Stimulated activated CD4-positive, alpha-beta T cell treated with anti-CD3 and anti-CD28 coated beads, Interleukin-15, amount 100 ng/mL, for 24 hours (primary cell): ENCODE results near the gene SPSB3.

Source experiments
- DNase-seq: peaks from one replicate; pipeline ENCODE4 v3.0.0-alpha.2; 2020

The SPSB3 gene

DNA sequence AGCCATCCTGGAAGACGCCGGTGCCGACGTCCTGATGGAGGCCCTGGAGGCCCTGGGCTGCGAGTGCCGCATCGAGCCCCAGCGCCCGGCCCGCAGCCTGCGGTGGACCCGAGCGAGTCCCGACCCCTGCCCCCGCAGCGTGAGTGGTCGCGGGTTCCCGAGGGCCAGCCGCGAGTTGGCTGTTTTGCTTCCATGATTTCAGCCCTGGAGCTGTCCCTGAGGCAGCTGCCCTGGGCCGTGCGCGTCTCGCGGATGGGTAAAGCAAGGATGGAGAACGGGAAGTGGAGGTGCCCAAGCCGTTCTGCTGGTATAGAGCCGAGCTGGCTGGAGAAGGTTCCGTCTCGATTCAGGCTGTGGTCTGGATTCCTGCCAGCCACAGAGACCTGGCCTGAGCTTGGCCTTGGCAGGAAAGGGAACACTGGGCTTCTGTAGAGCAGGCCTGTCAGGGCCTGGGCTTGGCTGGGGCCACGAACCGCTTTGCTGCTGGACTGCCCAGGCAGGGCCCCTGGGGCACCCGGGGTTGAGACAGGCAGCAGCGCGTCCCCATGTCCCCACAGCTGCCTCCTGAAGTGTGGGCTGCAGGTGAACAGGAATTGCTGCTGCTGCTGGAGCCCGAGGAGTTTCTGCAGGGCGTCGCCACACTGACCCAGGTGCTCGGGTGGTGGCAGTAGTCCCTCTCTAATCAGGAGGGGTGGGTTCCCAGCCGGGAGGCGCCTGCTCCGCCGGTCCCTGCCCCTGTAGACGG lies 8.5 kb downstream of the SPSB3 start:
- no peak for DNase-seq

DNA sequence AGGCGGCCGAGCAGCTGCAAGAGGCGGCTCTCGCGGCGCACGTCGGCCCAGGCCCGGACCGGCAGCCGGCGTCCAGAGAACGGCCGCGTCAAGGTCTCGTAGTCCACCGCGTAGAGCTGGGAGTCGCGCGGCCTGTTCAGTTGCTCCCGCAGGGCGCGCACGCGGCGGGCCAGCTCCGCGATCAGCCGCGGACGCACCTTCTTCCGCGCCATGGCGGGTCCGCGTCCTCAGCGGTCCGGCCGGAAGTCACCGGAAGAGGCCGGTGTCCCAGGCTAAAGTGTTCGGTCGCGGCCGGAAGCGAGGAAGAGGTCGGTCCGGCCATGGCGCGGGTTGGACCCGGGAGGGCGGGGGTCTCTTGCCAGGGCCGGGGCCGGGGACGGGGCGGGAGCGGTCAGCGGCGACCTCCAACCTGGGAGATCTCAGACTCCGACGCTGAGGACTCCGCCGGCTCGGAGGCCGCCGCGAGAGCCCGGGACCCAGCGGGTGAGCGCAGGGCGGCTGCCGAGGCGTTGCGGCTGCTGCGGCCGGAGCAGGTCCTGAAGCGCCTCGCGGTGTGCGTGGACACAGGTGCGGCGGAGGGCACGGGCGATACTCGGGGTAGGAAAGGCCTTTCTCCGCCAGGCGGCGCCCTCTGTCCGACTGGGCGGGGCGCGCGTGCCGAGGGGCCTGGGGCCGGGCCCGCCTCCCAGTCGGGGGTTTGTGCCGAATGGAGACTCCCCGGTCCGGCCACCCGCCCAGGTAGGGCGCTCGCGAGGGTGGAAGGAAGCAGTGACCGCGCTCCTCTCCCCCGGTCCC lies 9.3 kb downstream of the SPSB3 start, which contains the start of gene MRPS34:
Gene MRPS34, minus strand, starts transcription at position 227 of the 795 bp plus-strand sequence. Its CDS starts 15 bp downstream, at position 212.
- DNase-seq: peak; percentile 89

DNA sequence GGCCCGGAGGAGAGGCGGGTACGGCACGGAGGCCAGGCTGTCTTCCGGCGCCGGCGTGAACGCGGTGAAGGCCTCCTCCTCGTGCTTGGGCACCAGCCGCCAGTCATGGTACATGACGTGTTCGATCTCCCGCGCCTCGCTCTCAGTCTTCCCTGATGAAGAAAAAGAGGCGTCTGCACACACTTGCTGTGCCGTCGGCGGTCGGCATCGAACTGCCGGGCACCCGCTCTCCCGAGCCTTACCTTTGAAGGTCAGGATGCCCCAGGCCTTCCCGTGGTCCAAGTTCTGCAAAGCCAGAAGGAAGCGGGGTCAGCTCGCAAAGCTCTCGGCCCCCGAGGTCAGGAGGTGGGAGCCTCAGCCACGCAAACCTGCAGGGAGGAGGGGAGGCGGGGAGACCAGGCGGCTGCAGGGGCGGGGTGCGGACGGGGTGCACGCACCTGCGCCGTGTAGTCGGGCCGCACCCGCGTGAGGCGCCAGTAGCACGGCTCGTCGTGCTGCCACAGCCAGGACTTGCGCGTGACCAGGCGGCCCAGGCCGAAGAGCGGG lies 9.9 kb downstream of the SPSB3 start, which contains the start of gene EME2:
Gene EME2, plus strand, starts transcription at position 449 of the 546 bp plus-strand sequence. CDS start 418 bp downstream, outside the sequence.
- DNase-seq: peak; percentile 73

DNA sequence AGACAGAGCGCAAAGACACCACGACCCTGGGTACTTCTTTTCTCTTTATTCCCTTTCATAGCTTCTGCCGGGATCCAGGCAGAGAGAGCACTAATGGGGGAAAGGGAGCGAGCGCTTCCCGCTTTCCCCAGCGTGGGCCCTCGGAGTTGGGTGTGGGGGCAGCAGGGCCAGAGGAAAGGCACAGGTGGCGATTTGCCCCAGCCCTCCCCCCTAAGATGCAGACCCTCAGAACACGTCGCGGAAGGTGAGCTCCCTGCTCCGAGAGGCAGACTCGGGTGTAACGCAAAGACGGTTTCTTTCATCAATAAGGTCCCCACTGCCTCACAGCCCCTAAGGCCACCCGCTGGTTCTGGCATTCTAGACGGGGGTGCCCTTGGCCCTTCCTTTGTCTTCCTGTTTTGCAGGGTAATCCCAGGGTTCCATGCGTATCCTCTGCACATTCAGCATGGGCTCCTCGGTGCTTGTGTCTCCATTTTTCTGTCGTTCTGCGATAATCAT lies 10.5 kb downstream of the SPSB3 start:
- no peak for DNase-seq

DNA sequence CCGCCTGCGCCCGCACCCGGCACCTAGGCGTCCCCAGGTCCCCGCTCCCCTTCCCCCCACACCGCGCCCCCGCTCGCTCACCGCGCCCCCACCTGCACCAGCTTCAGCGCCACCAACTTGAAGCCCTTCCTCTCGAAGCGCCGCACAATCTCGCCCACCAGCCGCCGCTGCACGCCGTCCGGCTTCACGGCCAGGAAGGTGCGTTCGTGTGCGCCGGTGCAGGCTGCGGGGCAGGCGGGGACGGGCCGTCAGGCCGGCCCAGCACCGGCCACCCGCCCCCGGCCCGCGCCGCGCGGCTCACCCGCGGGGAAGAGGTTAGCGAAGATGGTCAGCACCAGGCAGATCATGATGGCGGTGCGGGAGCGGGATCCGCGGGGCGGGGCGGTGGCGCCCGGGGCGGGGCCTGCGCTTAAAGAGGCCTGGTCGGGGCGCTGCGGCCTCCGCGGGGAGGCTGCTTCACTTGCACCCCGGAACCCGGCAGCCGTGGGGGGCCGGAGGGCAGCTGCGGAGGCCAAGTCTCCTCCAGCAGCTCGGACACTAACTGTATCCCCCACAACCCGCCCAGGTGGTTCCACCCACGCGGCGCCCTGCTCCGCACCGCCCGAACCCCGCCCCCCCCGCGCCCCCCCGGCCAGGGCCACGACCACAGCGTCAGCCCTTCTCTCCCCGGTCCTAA lies 11.0 kb downstream of the SPSB3 start, which contains the start of gene NME3:
Gene NME3, minus strand, starts transcription at position 356 of the 676 bp plus-strand sequence. Its CDS starts 9 bp downstream, at position 347.
- peak; percentile 88 for DNase-seq

DNA sequence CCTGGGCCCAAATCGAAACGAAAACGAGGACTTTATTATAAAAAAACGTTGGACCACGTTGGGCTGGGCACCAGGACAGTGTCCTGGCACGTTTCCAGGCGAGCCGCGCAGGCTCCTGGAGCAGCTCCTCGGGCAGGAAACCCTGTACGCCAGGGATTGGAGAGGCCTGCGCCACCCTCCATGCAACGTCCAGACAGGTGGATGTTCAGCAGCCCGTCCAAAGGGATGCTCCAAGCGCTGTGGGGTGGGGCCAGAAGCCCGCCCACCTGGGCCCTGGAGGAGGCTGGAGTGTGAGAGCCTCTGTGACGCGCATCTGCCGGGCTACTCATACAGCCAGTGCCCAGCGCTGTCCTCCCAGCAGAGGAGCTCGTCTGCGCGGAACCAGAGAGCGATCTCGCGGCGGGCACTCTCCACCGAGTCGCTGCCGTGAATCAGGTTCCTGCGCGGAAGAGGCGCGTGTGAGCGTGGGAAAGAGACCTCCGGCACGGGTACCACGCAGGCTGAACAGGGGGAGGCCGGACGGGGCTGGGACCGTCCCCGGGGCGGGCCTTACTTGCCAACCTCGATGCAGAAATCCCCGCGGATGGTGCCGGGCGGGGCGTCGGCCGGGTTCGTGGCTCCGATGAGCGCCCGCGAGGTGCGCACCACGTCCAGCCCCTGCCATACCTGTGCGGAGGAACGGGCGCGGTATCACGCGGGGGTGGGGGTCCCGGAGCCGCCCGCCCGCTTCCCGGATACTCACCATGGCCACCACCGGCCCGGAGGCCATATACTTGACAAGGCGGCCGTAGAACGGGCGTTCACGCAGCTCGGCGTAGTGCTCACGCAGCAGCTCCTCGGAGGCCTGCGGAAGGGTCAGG lies 11.8 kb downstream of the SPSB3 start:
- peak; percentile 72 for DNase-seq

DNA sequence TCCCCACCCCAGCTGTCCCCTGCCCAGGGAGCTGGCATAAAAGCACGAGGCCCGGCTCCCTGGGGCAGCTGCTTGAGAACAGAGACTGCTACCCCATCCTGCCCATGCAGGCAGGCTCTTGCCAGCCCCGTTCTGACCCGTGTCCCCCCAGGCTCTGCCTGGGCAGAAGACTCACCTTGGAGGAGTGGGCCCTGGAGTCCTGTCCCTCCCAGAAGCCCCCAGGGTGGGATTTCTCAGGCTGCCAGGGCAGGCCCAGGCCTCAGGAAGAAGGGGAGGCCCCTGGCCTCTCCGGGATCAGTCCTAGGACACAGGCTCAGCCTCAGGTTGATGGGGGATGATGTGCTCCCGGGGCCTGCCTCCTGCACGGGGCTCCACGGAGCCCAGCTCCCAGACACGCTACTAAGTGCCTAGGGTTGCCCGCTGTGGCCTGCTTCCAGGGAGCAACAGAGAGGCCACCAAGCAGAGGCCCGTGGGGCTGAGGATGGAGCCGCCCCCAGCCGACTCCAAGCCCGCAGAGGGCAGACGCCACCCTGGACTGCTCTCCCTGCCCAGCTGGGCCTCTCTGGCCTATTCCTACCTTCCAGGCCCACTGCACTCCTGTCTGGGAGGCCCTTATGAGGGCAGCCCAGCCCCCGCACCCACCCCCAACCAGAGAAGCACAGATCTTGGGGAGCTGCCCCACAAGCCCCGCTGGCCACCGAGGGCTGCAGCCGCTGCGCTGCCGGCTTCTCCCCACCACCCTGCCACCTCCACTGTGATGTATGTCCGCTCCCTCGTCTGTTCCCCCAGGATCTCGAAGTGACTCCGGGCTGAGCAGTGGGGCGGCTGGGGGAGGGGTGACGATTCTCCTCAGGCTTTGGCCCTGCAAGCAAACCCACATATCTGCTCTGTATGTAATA lies 12.7 kb downstream of the SPSB3 start:
- no peak for DNase-seq

DNA sequence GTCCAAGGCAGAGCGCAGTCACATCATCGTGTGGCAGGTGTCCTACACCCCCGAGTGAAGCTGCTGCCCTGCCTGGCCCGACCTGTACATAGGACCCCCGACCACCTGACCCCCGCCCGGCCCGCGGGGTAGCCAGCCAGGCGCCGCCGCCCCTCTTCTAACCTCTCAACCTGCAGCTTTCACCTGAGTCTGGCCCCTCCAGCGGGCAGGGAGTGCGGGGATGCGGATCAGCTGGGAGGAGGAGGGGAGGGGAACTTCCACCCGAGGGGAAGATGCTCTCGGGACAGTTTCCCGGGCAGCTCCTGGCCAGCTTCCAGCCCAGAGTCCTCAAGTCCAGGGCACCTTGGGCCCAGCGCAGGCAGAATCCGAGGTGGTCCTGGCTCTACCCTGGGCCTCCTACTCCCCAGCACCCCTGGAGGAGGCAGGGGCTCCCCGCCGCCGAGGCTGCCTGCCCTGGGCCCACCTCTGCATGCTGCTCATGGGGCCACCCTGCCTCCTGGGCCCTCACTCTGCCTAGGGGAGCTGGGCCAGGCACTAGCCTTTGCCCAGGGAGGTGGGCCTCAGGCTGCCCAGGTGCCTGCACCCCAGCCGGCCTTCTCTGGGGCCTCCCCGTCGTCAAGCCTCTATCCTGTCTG lies 13.5 kb downstream of the SPSB3 start:
- no peak for DNase-seq

DNA sequence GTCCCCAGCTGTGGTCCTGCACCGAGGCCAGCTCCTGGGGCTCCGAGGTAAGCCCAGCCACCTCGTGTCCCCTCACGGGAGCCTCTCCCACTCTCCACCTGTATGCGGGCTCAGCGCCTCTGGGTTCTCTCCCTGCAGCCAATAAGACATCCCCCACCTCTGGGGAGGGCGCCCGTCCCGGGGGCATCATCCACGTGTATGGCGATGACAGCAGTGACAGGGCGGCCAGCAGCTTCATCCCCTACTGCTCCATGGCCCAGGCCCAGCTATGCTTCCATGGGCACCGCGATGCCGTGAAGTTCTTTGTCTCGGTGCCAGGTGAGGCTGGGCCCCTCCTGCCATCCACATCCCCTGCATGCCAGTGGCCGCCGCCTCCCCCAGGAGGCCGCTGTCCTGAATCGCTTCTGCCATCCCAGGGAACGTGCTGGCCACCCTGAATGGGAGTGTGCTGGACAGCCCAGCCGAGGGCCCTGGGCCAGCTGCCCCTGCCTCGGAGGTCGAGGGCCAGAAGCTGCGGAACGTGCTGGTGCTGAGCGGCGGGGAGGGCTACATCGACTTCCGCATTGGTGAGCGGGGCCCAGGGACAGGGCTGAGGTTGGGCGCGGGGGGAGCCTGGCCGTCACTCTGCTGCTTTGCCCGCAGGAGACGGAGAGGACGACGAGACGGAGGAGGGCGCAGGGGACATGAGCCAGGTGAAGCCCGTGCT lies 14.2 kb downstream of the SPSB3 start:
- no peak for DNase-seq

DNA sequence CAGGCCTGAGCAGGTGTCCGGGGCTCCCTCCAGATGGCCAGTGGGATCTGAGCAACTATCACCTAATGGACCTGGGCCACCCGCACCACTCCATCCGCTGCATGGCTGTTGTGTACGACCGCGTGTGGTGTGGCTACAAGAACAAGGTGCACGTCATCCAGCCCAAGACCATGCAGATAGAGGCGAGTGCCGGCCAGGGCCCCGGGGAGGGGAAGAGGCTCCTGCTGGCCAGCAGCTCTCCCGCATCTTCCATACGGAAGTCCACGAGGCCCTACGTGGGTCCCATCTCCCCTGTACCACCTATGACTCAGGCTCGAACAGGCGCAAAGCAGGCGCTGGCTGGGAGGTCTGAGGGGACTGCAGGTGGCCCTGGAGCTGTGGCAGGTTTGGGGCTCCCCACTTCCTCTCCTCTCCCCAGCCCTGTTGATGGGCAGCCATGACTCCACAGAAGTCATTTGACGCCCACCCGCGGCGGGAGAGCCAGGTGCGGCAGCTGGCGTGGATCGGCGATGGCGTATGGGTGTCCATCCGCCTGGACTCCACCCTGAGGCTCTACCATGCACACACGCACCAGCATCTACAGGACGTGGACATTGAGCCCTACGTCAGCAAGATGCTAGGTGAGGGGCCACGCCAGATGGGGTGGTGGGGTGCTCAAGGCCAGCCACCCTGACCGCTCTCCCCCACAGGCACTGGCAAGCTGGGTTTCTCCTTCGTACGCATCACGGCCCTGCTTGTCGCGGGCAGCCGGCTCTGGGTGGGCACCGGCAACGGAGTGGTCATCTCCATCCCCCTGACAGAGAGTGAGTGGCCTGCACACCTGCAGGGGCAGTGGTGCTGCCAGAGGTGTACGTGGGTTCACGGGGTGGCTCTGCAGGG lies 15.0 kb downstream of the SPSB3 start:
- no peak for DNase-seq

DNA sequence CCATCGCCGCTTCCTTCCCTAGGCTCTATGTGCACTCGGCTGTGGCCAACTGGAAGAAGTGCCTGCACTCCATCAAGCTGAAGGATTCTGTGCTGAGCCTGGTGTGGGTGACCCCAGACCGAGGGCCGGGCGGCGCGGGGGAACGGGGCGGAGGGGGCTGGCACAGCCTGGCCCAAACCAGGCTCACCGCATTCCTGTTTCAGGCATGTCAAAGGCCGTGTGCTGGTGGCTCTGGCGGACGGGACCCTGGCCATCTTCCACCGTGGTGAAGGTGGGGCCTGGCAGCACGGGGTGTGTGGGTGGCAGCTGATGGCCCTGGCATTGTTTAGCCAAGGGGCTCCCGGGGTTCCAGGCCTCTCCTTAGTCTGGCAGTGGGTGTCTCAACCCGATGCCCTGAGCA lies 15.7 kb downstream of the SPSB3 start:
- DNase-seq: no peak

DNA sequence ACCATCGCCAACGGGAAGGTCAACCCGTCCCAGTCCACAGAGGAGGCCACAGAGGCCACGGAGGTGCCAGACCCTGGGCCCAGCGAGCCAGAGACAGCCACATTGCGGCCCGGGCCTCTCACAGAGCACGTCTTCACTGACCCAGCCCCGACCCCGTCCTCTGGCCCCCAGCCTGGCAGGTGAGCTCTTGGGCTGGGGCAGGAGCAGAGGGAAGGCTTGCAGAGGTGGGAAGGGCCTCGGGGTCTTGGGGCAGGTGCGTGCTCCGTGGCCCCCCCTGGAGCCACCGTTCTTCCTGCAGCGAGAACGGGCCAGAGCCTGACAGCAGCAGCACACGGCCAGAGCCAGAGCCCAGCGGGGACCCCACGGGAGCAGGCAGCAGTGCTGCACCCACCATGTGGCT lies 16.1 kb downstream of the SPSB3 start:
- no peak for DNase-seq

DNA sequence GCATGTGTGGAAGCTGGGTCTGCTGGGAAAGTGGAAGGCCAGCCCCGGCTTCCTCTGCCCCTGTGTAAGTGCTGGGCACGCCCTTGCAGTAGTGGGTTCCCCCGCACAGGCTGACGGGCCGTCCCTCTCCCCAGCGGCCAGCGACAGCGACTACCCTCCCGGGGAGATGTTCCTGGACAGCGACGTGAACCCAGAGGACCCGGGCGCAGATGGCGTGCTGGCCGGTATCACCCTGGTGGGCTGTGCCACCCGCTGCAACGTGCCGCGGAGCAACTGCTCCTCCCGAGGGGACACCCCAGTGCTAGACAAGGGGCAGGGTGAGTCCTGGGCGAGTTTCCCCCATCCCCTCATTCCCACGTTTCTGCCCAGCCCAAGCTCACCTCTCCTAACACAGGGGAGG lies 16.5 kb downstream of the SPSB3 start:
- DNase-seq: no peak

DNA sequence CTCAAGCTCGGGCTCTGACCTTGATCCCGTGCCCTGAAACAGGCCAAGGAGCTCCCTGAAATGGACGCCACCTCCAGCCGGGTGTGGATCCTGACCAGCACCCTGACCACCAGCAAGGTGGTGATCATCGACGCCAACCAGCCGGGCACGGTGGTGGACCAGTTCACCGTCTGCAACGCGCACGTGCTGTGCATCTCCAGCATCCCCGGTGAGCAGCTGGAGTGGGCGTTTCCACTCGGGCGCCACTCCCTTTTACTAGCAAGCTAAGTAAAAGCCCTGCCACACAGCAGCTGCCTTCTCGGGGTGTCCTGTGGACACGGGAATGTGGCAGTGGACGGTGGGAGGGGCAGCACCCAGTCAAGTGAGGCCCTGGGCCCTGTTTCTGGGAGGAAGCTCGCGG lies 17.4 kb downstream of the SPSB3 start:
- no peak for DNase-seq

DNA sequence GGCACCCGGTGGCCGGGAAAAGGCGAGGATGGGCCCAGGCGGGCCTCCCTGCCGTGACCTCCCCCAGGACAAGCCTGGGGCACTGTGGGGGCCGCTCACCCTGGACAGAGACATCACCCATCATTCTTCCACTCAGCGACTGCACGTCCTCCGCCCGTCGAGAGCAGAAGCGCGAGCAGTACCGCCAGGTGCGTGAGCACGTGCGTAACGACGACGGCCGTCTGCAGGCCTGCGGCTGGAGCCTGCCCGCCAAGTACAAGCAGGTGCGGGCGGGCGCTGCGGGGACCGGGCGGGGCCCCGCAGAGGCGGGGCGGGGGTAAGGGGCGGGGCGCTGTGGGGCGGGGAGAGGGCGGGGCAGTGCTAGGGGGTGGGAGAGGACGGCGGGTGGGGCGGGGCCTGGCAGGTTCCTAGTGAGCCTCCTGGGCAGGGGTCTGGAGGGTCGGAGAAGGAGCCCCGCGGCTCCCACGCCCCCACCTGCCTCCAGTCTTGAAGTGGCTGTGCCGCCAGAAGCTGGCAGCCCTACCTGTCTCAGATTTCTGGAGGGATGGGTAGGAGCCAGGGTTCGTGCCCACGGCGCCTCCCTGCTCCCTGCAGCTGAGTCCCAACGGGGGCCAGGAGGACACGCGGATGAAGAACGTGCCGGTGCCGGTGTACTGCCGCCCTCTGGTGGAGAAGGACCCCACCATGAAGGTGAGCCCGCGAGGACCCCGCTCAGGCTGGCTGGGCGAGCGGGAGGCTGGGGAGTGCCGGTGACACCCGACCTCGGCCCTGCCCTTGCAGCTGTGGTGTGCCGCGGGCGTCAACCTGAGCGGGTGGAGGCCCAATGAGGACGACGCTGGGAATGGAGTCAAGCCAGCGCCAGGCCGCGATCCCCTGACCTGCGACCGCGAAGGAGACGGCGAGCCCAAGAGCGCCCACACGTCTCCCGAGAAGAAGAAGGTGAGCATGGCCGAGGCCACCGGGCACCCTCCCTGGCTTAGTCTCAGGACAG lies 18.6 kb downstream of the SPSB3 start:
- DNase-seq: no peak

DNA sequence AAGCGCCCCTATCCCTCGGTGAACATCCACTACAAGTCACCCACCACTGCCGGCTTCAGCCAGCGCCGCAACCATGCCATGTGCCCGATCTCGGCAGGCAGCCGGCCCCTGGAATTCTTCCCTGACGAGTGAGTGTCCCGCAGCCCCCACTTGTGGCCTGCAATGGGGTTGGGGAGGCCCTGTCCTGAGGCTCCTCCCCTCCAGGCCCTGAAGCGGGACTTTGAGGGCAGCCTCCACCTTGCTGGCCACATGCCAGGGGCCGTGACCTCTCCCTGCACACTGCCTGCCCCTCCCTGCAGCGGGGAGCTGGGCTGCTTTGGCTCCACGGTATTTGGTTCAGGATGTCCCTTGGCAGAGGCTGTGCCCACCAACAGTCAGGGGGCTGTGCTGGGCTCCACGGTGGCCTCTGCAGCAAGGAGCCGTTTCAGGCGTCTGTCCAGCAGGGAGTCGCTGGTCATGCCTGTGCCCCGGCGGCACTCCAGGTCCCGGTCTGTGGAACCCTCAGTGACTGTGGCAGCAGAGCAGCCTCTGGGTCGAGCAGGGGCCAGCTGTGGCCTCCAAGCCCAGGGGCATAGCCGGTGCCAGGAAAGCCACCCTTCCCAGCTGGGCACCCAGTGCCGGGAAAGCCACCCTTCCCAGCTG lies 19.4 kb downstream of the SPSB3 start:
- no peak for DNase-seq
